ENCODE data around the gene SAP30L.

Gene SAP30L

DNA sequence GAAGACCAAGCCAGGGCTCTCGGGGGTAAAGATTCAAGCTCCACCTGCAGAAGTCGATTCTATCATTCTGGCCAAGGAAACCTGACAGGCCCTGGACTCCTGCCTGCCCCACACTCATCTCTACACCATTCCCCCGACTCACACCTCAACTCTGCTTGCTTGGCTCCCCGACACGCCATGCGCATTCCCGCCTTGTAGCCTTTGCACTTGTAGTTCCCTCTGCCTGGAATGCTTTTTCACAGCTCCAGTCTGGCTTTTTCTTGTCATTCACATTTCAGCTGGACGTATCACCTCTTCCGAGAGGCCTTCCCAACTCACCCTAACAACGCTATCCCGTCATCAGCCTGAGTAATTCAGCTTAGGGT, 60.9 kb downstream of the SAP30L start:
- DNase-seq (ENCODE audit: low read depth in 2 of 2), result no peak

DNA sequence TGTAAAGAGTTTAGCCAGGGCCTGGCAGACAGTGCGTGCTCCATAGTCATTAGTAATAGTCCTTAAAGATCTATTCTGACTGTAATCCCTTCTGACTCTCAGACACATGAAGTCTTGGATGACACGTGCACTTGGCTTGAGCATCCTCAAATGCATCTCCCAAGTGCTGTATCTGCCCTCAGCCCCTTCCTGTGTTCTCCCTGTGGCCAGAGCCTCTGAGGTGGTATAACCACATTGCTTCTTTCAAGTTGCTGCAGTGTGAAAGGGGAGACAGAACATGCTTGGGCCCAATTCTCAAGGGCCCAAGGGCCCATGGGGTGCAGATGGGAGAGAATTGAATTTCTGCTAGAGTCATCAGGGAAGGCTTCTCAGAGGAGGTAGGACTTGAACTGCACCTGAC, 62.3 kb downstream of the SAP30L start:
- no peak for DNase-seq (ENCODE audit: low read depth in 2 of 2)

DNA sequence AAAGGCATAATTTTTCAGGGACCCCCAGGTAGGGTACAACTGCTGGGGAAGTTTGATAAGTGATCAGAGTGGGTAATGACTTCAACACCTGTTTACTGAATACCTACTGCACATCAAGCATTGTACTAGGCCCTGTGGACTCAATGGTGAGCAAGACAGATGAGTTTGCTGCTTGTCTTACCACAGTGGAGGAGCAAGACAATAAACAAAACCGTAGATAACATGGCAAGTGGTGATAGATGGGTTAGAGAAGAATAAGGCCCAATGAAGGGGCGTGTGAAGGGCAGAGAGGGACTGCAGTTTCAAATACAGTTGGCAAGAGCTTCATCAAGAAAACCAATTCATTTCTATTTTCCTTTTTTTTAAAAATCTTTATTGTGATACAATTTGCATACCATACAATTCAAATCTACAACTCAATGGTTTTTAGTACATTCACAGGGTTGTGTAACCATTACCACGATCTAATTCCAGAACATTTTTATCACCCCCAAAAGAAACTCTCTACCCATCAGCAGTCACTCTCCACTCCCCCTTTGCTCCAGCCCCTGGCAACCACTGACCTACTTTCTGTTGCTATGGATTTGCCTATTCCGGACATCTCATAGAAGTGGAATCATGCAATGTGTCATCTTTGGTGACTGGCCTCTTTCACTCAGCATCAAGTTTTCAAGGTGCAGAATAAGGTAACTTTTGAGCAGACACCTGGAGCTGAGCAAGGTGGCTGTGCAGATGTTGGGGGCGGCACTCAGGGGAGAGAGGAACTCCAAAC, 64.2 kb downstream of the SAP30L start:
- no peak for DNase-seq (ENCODE audit: low read depth in 2 of 2)
